HepG2 (cell line): Measurements from ENCODE around the gene ODC1. TPM values are rescaled to one million over a fixed set of nuclear protein-coding genes. Genes with fewer than 3 reads are reported as not detected.

ENCODE experiments used
- ATF7-NPFF ChIP-seq: sonication (generic); formaldehyde crosslinking; IDR thresholded peaks from 2 replicates; pipeline ENCODE4 v1.8.1; 2023; ENCODE audit warnings: mild to moderate bottlenecking, low read depth, missing genetic modification reagents, moderate library complexity
- FOXO4 ChIP-seq: sonication (generic); formaldehyde crosslinking; conservative IDR thresholded peaks from 2 replicates; pipeline ENCODE4 v1.8.1; 2023; ENCODE audit warnings: missing genetic modification reagents
- HMGXB4 ChIP-seq, 2 experiments: sonication (generic) in 1 of 2; formaldehyde crosslinking in 1 of 2; IDR thresholded peaks; 2 replicates each; pipeline versions ENCODE4 v1.4.0 to v1.6.1; 2018 to 2020; ENCODE audit warnings: missing genetic modification reagents in 2 of 2, borderline replicate concordance in 1 of 2, low read depth in 1 of 2, mild to moderate bottlenecking in 1 of 2, missing biosample characterization in 1 of 2
- HNF4A ChIP-seq: sonication (generic); formaldehyde crosslinking; IDR thresholded peaks from 2 replicates; pipeline ENCODE4 v1.4.0; 2020; ENCODE audit warnings: missing genetic modification reagents
- HNF4G ChIP-seq, 2 experiments: sonication (generic) in 1 of 2; formaldehyde crosslinking in 1 of 2; IDR thresholded peaks; 2 replicates each; pipeline versions ENCODE4 v1.4.0 to v1.6.1; 2011 to 2020; ENCODE audit warnings: borderline replicate concordance in 2 of 2, low read depth in 2 of 2, mild to moderate bottlenecking in 2 of 2, low read length in 1 of 2, missing genetic modification reagents in 1 of 2, moderate library complexity in 1 of 2
- RBAK ChIP-seq: sonication (generic); formaldehyde crosslinking; IDR thresholded peaks from 2 replicates; pipeline ENCODE4 v1.5.1; 2020; ENCODE audit warnings: mild to moderate bottlenecking, missing genetic modification reagents
- RNF2 ChIP-seq: fragments of 450-650 bp; conservative IDR thresholded peaks from 2 replicates; pipeline ENCODE4 v1.6.1; 2016; ENCODE audit warnings: low read depth
- SCMH1 ChIP-seq: sonication (generic); formaldehyde crosslinking; IDR thresholded peaks from 2 replicates; pipeline ENCODE4 v1.9.0; 2021; ENCODE audit warnings: missing genetic modification reagents, mild to moderate bottlenecking, borderline replicate concordance
- SETDB1 ChIP-seq: sonication (generic); formaldehyde crosslinking; IDR thresholded peaks from 2 replicates; pipeline ENCODE4 v1.5.1; 2020; ENCODE audit warnings: missing genetic modification reagents, mild to moderate bottlenecking, borderline replicate concordance
- SP5 ChIP-seq: IDR thresholded peaks from 2 replicates; pipeline ENCODE4 v1.6.1; 2016; ENCODE audit warnings: low read depth, borderline replicate concordance
- TMF1 ChIP-seq: sonication (generic); formaldehyde crosslinking; IDR thresholded peaks from 2 replicates; pipeline ENCODE4 v1.8.1; 2022; ENCODE audit warnings: low read depth, missing genetic modification reagents
- TOE1 ChIP-seq: sonication (generic); formaldehyde crosslinking; IDR thresholded peaks from 2 replicates; pipeline ENCODE4 v1.4.0; 2020; ENCODE audit warnings: mild to moderate bottlenecking, missing genetic modification reagents
- ZFAT ChIP-seq: sonication (generic); formaldehyde crosslinking; conservative IDR thresholded peaks from 2 replicates; pipeline ENCODE4 v1.8.1; 2023; ENCODE audit warnings: missing genetic modification reagents, inconsistent platforms
- ZFP36 ChIP-seq: fragments of 150-350 bp; IDR thresholded peaks from 2 replicates; pipeline ENCODE4 v1.6.1; 2018; ENCODE audit warnings: borderline replicate concordance, low read length, low read depth; ENCODE audit not compliant: partially characterized antibody
- ZNF292 ChIP-seq: sonication (generic); formaldehyde crosslinking; IDR thresholded peaks from 2 replicates; pipeline ENCODE4 v1.8.1; 2022; ENCODE audit warnings: mild to moderate bottlenecking, low read depth, missing genetic modification reagents, borderline replicate concordance
- ZNF639 ChIP-seq: conservative IDR thresholded peaks from 2 replicates; pipeline ENCODE4 v1.6.1; 2018; ENCODE audit warnings: missing genetic modification reagents
- ZNF691 ChIP-seq: sonication (generic); formaldehyde crosslinking; IDR thresholded peaks from 2 replicates; pipeline ENCODE4 v1.4.0; 2020; ENCODE audit warnings: missing genetic modification reagents, low read depth, mild to moderate bottlenecking, borderline replicate concordance
- ZNF790 ChIP-seq: sonication (generic); formaldehyde crosslinking; IDR thresholded peaks from 2 replicates; pipeline ENCODE4 v1.8.0; 2022; ENCODE audit warnings: missing genetic modification reagents, mild to moderate bottlenecking, borderline replicate concordance
- ZNF839 ChIP-seq: sonication (generic); formaldehyde crosslinking; IDR thresholded peaks from 2 replicates; pipeline ENCODE4 v1.4.0; 2020; ENCODE audit warnings: missing genetic modification reagents, mild to moderate bottlenecking, borderline replicate concordance
- ZNF841 ChIP-seq: sonication (generic); formaldehyde crosslinking; IDR thresholded peaks from 2 replicates; pipeline ENCODE4 v1.8.1; 2023; ENCODE audit warnings: missing genetic modification reagents, borderline replicate concordance
- ZSCAN30 ChIP-seq: sonication (generic); formaldehyde crosslinking; IDR thresholded peaks from 2 replicates; pipeline ENCODE4 v1.5.0; 2020; ENCODE audit warnings: mild to moderate bottlenecking, missing genetic modification reagents
- polyA plus RNA-seq, 8 experiments: library from polyadenylated mRNA; depleted of rRNA in 3 of 8; stranded (reverse) in 7 of 8; unstranded in 1 of 8; fragments of >200 nt; fragmentation: Illumina TruSeq in 4 of 8; extraction: Trizol in 4 of 8; gene quantifications; 2 replicates each; pipeline versions ENCODE4 v1.2.1 to v1.2.3, GENCODE V29; 2011 to 2016; ENCODE audit warnings: low read depth in 4 of 8, missing spikeins in 1 of 8, mixed read lengths in 1 of 8; ENCODE audit not compliant: insufficient read depth in 1 of 8
- total RNA-seq, 5 experiments: library from RNA; depleted of rRNA; stranded (reverse); fragments of >200 nt; fragmentation: Illumina TruSeq; extraction: Trizol; gene quantifications; 2 replicates each; pipeline ENCODE4 v1.2.3, GENCODE V29; 2016; ENCODE audit warnings: low read depth in 1 of 5
- TF ChIP-seq, protein P1 (sequence below): sonication (generic); formaldehyde crosslinking; IDR thresholded peaks from 2 replicates; pipeline ENCODE4 v1.4.0; 2020; ENCODE audit warnings: missing genetic modification reagents

Gene ODC1
- total and polyA plus RNA-seq, 2 of the 13 experiments (the other 11 are each of a cell fraction or from before 2014, with no cell fraction given), result 142 to 371 TPM

DNA sequence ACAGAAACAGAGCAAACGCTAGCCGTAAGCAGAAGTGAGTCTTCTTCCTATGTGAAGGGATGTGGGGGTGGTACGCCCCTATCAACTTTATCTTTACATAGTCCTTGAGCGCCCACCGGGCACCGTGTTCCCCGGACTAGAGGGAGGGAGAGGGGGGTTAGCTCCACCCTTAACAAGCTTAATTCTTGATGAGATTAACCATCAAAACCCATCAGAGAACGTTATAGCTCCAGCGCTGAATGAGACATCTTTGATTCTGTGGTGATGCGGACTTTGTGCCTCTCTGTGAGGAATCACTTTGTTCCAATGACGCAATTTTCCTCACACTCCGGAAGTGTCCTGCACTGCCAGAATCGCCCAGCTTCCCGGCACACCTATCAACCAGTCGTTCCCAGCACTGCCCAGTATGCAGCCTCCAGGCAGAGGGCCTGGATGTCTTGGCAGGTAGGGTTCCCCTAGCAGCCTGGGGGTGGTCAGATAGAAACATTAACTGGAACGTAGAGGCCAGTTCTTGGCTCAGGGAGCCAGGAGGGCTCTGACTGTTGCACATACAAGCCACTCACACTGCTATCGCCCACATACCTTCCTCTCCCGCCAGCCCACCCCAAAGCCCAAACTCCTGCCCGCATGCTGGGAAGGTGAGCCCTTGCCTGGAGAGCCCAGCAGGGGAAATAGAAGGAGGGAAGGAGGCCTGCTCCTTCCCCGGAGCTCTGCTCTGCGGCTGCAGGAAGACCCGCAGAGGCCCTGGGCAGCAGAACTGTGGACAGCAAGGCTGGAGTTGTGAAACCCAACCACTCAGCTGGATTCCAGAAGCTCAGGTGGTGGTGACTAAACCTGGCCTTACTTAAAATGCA, 1.9 kb upstream of the ODC1 start (continued):
- TF ChIP-seq SCMH1 (CRISPR knock-in tag) (no peak), FOXO4 (CRISPR knock-in tag) (no peak), RNF2 (no peak), ZNF841 (no peak), SETDB1 (CRISPR knock-in tag) (no peak), ZNF292 (CRISPR knock-in tag) (peak; percentile 72; the same call in 1 of the 2 replicates), TOE1 (CRISPR knock-in tag) (peak; percentile 72; the same call in 1 of the 2 replicates), ZNF639 (CRISPR knock-in tag) (peak; percentile 85), TMF1 (no peak), RBAK (CRISPR knock-in tag) (0 out of 2 replicates have a peak, but pooled peaks have one; percentile 19), SP5 (CRISPR knock-in tag) (peak; percentile 48; the same call in 1 of the 2 replicates), ZSCAN30 (no peak), HNF4G (IDR thresholded peaks at IDR 0.05; ENCODE audit: borderline replicate concordance, low read depth, low read length) (peak; percentile 91), HNF4G (CRISPR knock-in tag; IDR thresholded peaks at IDR 0.05; ENCODE audit: borderline replicate concordance, low read depth) (peak; percentile 66; the same call in 1 of the 2 replicates), ZFAT (CRISPR knock-in tag) (no peak), ZNF790 (CRISPR knock-in tag) (0 out of 2 replicates have a peak, but pooled peaks have one; percentile 52), ZNF839 (CRISPR knock-in tag) (no peak), ZFP36 (no peak), HNF4A (CRISPR knock-in tag) (peak; percentile 95), HMGXB4 (CRISPR knock-in tag; IDR thresholded peaks at IDR 0.05; ENCODE audit: borderline replicate concordance in 1 of 2, low read depth in 1 of 2) (peak; percentile 73 to 93), ATF7-NPFF (no peak), ZNF691 (CRISPR knock-in tag) (peak; percentile 80)
- TF ChIP-seq, protein P1, sequence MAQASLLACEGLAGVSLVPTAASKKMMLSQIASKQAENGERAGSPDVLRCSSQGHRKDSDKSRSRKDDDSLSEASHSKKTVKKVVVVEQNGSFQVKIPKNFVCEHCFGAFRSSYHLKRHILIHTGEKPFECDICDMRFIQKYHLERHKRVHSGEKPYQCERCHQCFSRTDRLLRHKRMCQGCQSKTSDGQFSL (CRISPR knock-in tag), result no peak
